GM10847 (cell line): ENCODE results near the gene TMEM119.

ENCODE experiments used
- POLR2A ChIP-seq: IDR thresholded peaks from 2 replicates; pipeline ENCODE4 v1.6.1; 2011; ENCODE audit not compliant: insufficient read length; ENCODE audit errors: extremely low read depth

TMEM119 gene

DNA sequence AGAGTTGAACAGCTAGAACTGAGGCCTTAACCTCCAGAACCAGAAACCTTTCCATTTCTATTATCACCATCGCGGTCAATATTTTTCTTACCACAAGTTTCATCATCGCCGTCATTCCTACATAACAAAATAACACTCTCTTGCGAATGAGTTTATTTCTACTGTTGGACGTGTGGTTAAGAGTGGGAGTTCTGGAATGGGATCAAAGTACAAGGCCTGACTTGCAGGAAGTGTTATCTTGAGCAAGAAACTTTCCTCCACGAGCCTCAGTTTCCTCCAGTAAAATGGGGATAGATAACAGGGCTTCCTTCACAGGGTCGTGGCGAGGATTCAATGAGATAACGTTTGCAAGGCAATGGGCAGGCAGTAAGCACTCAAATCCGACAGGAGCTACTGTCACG lies 37.6 kb downstream of the TMEM119 start:
- TF ChIP-seq POLR2A: no peak

DNA sequence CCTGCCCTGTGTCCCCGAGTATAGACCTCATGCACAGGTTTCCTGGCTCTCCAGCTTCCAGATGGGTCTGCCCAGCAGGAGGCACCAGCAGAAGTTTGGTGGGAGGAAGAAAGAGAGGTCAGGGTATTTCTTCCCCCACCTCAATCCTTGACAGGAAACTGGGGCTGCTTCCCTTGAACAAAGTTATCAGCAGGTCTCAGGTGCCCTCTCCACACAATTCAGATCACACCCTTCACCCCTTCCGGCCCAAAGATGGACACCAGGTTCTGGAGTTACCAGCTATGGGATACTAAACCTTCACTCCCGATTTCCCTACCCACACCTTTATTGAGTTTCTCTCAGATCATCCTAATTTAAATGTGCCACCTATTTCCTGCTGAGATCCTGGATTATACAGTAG lies 38.1 kb downstream of the TMEM119 start:
- TF ChIP-seq POLR2A: no peak

DNA sequence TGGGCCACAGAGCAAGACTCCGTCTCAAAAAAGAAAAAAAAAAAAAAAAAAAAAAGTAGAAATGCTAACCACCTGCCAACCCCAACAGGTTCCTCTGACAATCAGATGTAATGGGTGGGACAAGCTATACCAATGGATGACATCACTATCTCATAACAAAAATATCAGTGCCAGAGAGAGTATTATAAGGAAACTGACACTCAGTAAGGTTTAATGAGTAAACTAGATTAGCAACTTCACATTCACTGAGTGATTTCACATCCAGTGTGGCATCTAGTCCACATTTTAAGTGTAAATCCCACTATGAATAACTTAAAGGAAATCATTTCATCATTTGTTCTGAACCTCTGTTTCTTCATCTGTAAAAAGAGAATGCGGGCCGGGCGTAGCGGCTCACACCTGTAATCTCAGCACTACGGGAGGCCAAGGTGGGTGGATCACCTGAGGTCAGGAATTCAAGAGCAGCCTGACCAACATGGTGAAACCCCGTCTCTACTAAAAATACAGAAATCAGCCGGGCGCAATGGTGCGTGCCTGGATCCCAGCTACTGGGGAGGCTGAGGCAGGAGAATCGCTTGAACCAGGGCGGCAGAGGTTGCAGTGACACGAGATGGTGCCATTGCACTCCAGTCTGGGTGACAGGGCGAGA lies 38.8 kb downstream of the TMEM119 start:
- TF ChIP-seq POLR2A: no peak

- no peak for TF ChIP-seq POLR2A
Observed at GRCh38 chr12:108553799-108554198, 44.1 kb downstream of the TMEM119 start.

GRCh38 chr12:108551535-108551934 lies 46.3 kb downstream of the TMEM119 start:
- no peak for TF ChIP-seq POLR2A

DNA sequence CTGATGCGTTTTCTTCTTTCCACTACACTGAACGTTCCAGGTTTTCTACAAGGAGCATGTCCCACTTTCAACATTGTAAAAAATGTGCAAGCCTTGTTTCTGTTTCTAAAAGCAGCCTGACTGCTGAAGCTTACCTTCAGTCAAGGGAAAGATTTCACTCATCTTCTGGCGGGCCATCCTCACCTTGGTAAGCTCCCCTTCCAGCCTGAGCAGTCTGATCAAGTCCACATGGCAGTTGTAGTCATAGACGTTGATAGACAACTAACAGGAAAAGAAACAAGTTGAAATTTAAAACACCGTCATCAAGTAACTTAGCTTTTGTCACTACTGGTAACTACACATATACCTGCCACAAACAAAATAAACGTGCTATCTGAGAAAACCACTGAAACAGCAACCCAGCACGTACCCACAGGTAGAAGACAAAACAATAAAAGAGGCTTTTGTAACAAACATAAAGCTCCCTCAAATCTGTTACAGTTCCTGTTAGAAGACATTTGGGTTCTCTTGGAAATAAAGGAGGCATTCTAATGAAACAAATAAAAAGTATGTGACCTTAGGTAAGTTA lies 48.8 kb downstream of the TMEM119 start:
- TF ChIP-seq POLR2A: no peak

DNA sequence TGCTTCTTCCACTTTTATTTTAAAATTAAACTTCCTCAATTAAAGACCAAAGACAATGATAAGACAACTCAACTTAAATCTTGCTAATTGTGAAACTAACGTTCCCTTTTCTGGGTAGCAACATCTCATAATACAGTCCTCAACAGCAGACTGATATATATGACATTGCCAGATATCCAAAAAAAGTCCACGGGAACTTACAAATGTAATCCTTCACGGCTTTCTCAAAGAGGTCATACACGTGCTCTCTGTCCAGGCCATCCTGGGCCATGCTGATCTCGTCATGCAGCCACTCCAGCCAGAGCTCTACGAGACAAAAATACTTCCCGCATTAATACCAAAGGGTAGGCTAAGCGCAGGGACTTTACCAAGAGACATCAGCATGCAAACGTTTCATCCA lies 50.2 kb downstream of the TMEM119 start:
- no peak for TF ChIP-seq POLR2A

DNA sequence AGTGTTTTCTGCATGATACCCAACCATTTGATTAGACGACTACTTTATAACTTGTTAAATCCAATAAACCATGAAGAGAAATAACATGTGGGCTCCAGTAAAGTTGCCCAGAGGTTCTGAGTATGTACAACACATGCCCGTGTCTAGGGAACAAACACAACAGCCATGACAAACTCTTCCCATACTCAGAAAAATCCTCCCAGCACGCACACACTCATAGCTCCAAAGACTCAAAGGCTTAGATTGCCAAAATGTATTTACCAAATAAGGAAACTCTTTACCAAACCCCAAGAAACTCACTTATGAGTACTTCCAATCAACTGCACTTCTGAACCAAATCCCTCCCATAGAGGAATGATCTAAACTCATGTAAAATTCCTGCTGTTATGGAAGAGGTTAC lies 54.2 kb downstream of the TMEM119 start:
- no peak for TF ChIP-seq POLR2A

- no peak for TF ChIP-seq POLR2A
Observed at GRCh38 chr12:108542320-108542719, 55.6 kb downstream of the TMEM119 start.
